RPMI8226 (cell line): ENCODE data around the gene GNG13.
"Not testable (repeated sequence)": the region's sequence is repeated elsewhere in the genome, so short reads cannot be mapped to it uniquely, and the experiment has no call there.

Source experiments
- DNase-seq: peaks from one replicate; pipeline ENCODE4 v3.0.0-alpha.2; 2015

The GNG13 gene

DNA sequence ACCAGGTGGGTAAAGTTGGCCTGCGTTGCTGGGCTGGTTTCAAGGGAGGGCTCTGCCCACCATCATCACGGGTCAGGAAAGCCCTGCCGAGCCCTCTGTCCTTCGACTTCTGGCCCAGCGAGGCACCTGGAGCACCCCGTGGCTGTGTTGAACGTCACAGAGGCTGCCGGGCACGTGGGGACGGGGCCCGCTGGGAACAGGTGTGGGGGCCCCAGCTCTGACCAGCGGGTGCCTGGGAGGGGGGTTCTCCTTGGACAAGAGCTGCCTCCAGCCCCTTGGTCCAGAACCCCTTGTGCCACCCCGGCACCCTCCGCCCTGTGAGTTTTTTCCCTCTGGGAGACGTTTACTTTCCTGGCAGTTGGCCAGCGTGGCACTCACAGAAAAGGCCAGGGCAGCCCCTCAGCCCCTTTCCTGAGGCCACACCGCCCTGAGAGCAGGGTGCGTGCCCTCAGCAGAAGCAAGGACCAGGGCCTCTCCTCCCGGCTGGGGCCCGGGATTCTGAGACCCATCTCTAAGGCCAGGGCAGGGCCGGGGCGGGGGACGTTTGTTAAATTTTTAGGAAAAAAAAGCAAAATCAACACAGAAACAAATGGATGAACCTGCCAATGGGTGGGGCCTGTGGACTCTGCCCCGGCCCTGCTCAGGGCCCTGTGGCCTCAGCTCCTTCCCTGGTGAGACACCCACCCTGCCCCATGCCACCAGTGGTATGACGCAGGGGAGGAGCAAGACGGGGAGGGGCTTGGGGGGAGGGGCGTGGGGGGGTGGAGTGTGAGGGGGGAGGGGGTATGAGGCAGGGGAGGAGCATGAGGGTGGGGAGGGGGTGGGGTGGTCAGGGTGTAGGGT lies 31.3 kb upstream of the GNG13 start:
- DNase-seq: no peak

DNA sequence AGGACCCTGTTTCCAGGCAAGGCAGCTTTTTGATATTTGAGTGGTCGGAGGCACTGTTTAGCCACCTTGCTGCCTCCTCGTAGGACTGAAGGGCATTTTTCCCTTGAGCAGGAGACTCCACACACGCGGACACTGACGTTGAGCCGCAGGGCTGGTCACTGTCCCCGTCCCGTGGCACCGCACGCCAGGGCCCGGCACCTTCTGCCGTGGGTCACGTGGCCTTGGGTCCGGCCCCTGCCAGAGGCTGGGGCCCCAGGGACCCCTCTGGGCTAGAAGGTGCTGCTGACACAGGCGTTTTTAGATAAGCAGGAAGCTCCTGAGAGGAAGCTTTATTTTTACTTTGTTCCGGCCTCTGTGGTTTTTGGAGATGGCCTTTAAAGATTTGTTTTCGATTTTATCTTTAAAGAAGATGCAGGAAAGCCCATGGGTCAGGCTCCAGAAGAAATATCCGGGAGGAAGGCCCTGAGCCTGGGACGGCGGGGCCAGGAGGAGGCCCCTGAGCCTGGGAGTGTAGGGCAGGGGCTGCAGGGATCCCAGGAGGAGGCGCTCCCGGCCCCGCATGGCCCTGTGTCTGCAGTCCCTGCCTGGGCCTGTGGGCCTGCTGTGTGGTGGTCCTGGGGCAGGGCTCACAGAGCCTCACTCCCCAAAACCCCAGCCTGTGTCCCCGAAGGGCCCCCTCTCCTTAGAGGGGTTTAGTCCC lies 30.5 kb upstream of the GNG13 start:
- no peak for DNase-seq

DNA sequence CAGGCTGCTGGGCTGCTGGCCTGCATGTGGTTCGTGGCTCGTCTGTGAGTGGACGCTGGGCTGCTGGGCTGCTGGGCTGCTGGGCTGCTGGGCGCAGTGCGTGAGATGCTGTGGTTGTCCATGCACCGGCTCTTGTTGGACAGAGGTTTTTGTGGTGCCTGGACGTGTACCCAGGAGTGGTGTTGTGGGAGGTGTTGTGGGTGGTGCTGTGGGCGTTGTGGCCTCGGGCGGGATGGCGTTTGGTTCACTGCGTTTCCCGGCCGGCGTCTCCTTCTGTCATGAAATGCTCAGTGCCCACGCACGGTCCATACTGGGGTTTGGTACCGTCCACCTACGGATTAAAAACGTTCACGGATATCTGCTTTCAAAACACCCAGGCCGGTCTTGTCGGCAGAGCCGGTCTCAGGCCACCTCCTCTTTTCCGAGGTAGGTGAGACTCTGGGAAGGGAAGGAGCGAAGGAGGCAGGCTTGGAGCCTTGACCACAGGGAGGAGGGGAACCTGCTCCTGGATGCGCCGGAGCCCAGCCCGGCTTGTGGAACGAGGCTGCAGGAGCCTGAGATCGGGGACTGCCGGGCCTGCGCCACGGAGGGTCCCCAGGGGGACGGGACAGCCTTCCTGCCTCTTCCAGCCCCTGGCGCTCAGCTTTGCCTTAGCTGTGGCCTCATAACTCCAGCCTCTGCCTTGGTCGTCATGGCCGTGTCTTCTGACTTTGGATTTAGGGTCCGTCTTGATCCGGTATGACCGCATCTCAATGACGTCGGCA lies 29.8 kb upstream of the GNG13 start:
- DNase-seq: no peak

DNA sequence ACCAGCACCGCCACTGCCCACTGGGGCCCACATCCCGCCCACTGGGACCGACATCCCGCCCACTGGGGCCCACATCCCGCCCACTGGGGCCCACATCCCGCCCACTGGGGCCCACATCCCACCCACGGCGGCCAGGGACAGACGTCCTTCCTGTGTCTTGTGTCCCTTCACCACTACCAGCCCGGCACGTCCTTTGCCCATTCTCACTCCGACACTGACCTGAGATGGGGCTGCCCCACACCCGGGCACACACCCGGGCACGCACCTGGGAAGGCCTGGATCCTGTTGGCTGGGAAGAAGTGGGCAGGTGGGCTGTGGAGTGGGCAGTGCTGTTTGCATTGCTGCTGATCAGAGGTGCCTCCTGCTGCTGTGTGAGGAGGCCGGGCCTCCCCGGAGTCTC lies 28.4 kb upstream of the GNG13 start:
- DNase-seq: no peak

DNA sequence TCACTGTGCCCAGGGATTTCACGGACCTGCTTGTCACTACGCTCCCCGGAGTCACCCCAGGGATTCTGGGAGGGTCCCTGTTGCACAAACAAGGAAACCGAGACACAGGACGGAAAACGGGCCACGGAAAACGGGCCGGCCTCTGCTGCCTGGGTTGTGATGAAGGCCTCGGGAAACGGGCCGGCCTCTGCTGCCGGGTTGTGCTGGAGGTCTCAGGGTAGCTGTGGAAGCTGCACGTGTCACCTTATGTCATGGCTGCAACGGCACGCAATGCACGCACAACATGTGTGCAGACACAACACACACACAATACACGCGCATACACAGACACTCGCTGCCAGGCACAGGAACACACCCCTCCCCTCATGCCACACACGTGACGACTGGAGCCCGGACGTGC lies 27.0 kb upstream of the GNG13 start:
- no peak for DNase-seq

DNA sequence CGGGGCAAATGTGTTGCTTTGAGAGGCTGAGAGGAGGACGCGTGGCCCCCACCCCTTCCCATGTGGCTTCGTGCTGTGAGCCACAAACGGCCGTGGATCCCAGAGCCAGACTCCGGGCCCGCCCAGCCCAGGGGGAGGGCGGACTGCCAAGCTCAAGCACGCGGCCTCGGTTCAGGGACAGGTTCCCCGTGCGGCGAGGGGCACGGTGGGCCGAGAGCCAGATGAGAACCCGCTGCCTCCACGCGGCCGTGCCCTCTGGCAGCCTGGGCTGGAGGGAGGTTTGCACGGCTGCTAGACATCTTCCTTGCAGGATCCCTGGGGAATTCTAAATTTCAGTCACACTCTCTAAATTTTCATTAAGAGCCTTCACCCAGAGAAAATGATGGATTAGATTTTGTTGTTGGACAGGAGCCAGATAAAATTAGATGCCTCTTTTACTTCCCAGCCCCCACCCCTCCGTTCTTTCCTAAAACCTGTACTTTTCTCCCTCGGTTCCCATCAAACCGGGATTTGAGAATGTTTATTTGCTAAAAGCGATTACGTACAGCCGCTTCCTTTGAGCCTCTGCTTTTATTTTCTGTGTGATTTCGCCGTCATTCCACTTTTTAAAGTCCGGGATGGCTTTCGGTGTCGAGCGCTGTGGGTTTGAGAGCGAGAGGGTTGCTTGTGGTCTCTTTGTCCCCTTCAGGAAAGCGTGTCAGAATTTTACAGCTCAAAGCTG lies 25.0 kb upstream of the GNG13 start:
- peak; percentile 57 for DNase-seq

DNA sequence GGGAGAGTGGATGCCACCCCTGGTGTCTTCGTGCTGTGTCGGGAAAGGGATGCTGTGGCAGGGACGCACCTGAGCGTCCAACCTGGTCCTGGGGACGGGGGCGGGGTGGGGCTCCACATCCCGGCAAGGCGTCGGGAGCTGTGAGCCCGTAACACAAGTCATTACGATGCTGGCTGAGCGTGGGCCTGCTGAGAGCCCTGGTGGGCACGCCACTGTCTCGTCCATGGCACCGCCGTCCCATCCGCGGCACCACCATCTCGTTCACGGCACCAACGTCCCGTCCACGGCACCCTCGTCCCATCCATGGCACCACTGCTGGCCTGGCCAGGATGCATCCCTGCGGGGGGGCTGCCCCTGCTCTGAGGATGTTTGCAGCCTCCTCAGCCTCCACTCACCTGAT lies 24.1 kb upstream of the GNG13 start:
- DNase-seq: no peak

DNA sequence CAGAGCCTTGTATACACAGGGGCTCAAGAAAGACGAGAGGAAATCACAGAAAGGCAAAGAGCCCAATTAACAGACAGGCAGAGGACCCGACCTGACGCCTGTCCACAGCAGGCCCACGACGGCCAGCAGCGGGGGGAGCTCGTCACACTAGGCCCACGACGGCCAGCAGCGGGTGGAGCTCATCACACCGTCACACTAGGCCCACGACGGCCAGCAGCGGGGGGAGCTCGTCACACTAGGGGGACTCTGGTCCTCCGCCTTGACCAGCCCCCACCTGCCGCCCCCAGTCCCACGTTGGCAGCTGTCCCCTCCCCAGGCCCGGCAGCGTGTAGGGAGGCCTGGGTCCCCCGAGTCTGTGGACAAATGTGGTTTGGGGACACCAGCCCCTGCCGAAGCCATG lies 23.7 kb upstream of the GNG13 start:
- DNase-seq: no peak

DNA sequence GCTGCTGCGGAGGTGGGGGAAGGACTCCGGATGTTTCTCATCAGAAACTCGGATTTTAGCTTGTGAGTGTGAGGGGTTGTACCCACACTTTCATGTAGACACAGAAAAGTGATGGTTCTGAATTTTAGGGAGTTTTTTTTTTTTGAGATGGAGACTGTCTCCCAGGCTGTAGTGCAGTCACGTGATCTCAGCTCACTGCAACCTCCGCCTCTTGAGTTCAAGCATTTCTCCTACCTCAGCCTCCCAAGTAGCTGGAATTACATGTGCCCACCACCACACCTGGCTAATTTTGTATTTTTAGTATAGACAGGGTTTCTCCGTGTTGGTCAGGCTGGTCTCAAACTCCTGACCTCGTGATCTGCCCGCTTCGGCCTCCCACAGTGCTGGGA lies 22.4 kb upstream of the GNG13 start:
- no peak for DNase-seq

DNA sequence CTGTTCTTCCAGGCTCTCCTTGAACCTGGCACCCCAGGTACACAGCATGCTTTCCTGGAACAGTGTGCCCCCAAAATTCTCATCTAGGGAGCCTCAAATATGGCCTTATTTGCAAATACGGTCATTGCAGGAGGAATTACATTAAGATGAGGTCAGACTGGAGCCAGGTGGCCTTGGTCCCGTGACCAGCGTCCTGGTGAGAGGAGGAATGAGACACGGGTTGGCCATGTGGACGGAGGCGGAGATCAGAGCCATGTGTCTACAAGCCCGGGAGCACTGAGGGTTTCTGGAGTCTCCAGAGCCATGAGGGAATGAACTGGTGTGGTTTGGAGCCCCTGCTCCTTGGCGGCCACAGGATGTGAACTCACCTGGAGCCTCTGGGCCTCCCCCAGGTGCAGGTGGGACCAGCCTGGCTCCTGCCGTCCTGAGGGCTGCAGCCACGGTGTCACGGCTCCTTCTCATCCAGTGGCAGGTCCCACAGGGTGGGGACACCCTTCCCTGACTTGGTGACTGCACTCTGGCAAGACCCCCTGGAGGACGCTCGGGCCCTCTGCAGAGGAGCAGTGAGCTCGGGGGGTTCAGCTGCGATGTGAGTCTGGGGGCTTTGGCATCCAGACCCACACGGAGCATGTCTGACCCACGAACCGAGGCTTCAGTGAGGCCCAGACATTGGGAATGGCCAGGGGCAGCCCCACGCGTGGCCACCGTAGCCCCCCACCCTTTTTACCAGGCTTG lies 21.8 kb upstream of the GNG13 start:
- DNase-seq: no peak

DNA sequence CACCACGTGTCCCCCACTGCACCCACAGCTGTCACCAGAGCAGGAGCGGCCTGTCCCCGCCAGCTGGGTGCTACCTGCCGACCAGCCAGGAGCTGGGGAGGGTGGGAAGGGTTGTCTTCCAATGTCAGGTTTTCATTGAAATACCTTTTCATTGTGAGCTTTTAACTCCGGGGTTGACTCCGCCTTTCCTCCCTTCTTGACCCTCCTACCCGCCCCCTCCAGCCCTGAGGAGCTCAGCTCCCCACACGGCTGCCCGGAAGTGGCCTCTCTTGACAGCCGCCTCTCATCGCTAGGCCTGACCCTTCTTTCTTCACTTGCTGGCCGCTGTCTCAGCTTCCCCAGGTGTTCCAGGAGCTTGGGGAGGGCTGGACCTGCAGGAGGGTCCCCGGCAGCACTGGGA lies 21.2 kb upstream of the GNG13 start:
- DNase-seq: no peak

DNA sequence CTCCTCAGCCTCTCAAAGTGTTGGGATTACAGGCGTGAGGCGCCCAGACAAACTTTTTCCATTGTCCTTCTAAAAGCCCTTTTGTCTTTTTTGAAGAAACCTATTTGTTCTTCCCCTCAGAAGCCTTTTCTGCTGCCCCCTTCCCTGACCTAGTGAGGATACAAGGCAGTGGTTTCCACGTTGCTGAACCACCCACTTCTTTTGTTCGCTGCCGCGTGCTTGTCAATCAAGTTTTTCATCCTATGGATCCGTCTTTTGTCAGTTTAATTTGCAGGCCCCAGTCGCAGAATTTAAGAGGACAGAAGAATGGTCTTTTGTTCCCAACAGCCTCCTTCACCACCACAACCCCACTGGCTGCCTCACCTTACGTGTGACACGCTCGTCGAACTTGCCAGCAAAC lies 20.2 kb upstream of the GNG13 start:
- DNase-seq: no peak

DNA sequence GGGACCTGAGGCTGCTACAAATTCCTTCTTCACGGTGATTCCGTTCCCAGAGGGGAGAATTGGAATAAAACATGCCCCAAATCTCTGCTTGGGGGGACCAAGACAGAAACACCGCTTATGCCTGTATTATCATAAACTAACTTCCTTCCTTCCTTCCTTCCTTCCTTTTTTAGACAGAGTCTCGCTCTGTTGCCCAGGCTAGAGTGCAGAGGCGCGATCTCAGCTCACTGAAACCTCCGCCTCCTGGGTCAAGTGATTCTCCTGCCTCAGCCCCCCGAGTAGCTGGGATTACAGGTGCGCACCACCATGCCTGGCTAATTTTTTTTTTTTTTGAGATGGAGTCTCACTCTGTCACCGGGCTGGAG lies 19.5 kb upstream of the GNG13 start:
- not testable (repeated sequence) for DNase-seq

DNA sequence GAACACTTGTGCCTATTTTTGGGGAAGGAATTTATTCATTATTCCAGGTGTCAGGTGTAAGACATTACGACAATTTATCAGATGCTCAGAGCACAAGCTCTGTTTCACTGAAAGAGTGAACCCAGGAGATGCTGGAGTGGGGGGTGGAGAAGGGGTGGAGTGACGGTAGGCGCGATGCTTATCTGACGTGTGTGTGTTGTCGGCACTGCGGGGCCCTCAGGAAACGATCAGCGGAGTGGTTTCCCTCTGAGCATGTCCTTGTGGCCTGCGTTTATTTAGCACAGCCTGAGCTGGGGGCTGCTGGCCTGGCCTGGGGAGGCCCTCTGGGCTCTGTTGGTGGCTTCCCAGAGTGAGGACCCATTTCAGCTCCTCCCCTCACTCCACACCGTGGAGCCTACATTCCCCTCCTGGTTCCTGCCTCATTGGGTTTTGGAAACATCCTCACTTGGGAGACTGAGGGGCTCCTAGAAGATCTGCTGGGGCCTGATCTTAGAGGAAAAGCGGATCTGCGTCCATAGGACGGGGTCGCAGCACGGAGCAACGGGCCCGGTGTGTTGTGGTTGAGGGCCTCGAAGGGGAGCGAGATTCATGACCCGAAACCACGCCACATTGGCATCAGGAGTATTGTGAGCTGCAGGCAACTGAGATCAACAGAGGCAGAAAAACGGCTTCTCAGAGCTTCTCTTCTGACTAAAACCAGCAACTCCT lies 19.0 kb upstream of the GNG13 start:
- DNase-seq: no peak

DNA sequence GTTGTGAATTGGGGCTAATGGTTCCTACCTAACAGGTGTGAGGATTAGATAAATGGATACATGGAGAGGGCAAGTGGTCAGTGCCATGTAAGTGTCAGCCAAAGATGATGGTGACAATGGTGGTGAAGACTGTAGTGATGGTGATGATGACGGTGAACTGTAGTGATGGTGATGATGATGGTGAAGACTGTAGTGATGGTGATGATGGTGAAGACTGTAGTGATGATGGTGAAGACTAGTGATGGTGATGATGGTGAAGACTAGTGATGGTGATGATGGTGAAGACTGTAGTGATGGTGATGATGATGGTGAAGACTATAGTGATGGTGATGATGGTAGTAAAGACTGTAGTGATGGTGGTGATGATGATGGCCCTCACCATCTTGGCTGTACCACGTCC lies 18.1 kb upstream of the GNG13 start:
- no peak for DNase-seq

DNA sequence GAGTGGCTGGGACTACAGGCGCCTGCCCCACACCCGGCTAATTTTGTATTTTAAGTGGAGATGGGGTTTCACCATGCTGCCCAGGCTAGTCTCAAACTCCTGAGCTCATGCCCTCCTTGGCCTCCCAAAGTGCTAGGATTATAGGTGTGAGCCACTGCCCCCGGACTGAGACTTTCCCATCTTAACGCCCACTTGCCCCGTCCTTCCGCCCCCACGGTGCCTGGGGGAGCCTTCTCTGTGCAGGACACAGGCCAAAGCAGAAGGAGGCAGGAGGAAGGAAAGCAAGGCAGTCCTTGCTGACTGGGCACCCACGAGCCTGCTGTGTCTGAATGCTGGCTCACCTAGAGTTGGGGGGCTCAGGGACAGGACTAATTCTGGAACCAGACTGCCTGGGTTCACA lies 17.6 kb upstream of the GNG13 start:
- no peak for DNase-seq

DNA sequence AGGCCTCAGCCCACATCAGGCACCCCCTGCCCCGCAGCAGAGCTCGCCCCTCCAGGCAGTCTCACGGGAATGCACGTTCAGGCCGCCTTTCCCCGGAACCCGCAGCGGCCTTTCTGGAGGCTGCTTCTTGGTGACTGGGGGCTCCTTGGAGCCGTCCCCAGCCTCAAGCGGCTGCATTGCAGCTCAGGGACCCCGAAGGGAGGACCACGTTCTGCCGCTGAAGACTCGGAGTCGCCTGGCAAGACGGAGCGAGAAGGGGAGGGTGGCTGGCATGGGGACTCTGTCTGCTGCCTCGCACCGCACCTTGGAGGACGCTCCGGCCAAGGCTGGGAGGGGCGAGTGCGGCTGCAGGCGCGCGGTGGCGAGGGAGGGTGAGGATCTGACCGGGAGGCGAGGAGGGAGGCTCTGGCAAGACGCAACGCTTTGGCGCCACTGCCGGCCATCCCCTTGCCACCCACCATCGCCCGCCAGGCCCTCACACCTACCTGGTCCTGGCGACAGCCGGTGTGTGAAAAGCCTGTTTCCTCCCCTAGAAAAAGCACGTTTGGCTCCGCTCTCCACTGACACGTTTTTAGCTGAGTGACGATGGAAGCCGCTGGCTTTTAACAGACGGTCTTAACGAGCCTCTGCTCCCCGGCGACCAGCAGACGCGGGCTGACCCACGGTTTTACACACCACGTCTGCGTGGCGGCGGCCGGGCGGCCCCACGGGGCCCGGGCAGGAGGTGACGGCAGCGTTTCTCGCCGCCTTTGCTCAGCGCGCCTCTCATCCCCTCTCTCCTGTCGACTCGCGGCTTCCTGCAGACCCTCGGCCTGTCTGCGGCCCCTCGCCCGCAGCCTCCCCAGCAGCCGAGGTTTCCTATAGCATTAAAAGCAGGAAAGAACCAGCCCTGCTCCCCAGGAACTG lies 16.7 kb upstream of the GNG13 start:
- no peak for DNase-seq

DNA sequence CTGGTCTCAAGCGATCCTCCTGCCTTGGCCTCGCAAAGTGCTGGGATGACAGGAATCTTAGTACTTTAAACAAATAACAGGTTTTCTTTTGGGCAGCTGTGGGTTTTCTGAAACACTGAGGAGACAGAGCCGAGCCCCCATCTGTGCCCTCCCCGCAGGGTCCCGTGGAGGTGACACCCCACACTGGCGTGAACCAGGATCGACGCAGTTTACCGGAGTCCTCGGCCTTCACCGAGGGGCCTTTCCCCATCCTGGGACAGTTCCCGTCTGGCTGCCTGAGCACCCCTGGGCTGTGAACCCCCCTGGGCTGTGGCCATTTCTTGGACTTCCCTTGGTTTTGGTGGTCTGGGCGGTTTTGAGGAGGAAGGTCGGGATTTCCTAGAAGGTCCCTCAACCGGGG lies 15.3 kb upstream of the GNG13 start:
- DNase-seq: no peak

DNA sequence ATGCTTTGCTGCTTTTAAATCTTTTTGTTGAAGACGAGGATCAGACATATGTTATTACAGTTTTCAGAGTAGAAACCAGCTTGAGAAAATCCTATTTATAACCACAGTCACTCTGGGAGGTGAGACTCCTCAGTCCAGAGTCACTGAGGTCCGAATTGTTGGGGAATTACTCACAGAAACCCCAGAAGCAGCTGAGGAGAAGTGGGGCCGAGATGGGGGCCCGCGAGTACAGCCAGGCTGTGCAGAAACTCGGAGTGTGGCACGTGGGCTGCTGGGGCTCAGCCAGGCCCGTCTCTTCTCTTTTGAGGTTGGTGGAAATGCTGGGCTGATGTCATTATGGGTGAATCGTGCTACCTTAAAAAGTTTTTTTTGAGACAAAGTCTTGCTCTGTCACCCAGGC lies 14.4 kb upstream of the GNG13 start:
- no peak for DNase-seq

DNA sequence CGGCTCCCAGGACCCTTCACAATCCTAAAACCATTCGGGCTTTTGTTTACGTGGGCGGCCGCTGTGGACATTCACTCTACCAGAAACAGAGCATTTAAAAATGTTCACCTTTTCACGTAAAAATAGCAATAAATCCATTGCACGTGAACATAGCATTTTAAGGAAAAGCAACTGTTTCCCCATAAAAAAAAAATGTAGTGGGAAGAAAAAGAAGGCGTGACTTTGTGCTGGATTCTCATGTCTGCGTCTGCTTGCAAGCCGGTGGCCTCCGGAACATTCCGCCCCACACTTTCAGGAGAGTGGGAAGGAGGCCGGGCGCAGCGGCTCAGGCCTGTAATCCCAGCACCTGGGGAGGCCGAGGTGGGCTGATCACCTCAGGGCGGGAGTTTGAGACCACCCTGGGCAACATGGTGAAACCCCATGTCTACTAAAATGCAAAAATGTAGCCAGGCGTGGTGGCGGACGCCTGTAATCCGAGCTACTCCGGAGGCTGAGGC lies 13.4 kb upstream of the GNG13 start:
- no peak for DNase-seq
